Activated gamma-delta T cell treated with anti-CD3 and anti-CD28 coated beads, Interleukin-2, amount 50 U/mL, for 16 hours (primary cell): ENCODE results near the gene KRTAP5-3.

Experiments
- DNase-seq: peaks from one replicate; pipeline ENCODE4 v3.0.0-alpha.2; 2020; ENCODE audit warnings: low read depth

The KRTAP5-3 gene

GRCh38 chr11:1642288-1643145 lies 34.3 kb upstream of the KRTAP5-3 start:
- DNase-seq = no peak

GRCh38 chr11:1641096-1641495 lies 32.8 kb upstream of the KRTAP5-3 start:
- no peak for DNase-seq

GRCh38 chr11:1640076-1640946 lies 32.0 kb upstream of the KRTAP5-3 start:
- no peak for DNase-seq

- DNase-seq = no peak
Measured at GRCh38 chr11:1639666-1640065, 31.4 kb upstream of the KRTAP5-3 start.

GRCh38 chr11:1639102-1639620 lies 30.9 kb upstream of the KRTAP5-3 start:
- DNase-seq = no peak

GRCh38 chr11:1638344-1638743 lies 30.1 kb upstream of the KRTAP5-3 start:
- no peak for DNase-seq

- no peak for DNase-seq
Measured at GRCh38 chr11:1637628-1638027, 29.4 kb upstream of the KRTAP5-3 start.

- DNase-seq = no peak
Measured at GRCh38 chr11:1636291-1636950, 28.2 kb upstream of the KRTAP5-3 start.

- DNase-seq = no peak
Measured at GRCh38 chr11:1633864-1634263, 25.6 kb upstream of the KRTAP5-3 start.

- DNase-seq = no peak
Measured at GRCh38 chr11:1632053-1632714, 23.9 kb upstream of the KRTAP5-3 start.

- DNase-seq = no peak
Measured at GRCh38 chr11:1631066-1631568, 22.9 kb upstream of the KRTAP5-3 start.

- DNase-seq = no peak
Measured at GRCh38 chr11:1630271-1630670, 22.0 kb upstream of the KRTAP5-3 start.

- no peak for DNase-seq
Measured at GRCh38 chr11:1629326-1630185, 21.3 kb upstream of the KRTAP5-3 start, which contains the start of gene KRTAP5-5. Gene KRTAP5-5, plus strand, starts transcription at chr11:1629775. Its CDS starts 66 bp downstream, at chr11:1629841.

- peak; percentile 24 for DNase-seq
Measured at GRCh38 chr11:1628506-1629325, 20.5 kb upstream of the KRTAP5-3 start.

GRCh38 chr11:1625541-1625940 lies 17.3 kb upstream of the KRTAP5-3 start:
- DNase-seq = no peak

GRCh38 chr11:1624621-1625020 lies 16.4 kb upstream of the KRTAP5-3 start:
- DNase-seq = no peak

GRCh38 chr11:1623716-1624115 lies 15.5 kb upstream of the KRTAP5-3 start:
- no peak for DNase-seq

- DNase-seq = no peak
Measured at GRCh38 chr11:1622086-1622485, 13.8 kb upstream of the KRTAP5-3 start, which contains the start of gene KRTAP5-4. Gene KRTAP5-4, minus strand, starts transcription at chr11:1622138. Its CDS starts 45 bp downstream, at chr11:1622093.

GRCh38 chr11:1619449-1619848 lies 11.2 kb upstream of the KRTAP5-3 start:
- no peak for DNase-seq
